Right forelimb (tissue), 1 donor: ENCODE results near the gene KRT83.

Experiments
- DNase-seq: peaks from one replicate; pipeline ENCODE4 v3.0.0-alpha.2; 2018

The KRT83 gene

DNA sequence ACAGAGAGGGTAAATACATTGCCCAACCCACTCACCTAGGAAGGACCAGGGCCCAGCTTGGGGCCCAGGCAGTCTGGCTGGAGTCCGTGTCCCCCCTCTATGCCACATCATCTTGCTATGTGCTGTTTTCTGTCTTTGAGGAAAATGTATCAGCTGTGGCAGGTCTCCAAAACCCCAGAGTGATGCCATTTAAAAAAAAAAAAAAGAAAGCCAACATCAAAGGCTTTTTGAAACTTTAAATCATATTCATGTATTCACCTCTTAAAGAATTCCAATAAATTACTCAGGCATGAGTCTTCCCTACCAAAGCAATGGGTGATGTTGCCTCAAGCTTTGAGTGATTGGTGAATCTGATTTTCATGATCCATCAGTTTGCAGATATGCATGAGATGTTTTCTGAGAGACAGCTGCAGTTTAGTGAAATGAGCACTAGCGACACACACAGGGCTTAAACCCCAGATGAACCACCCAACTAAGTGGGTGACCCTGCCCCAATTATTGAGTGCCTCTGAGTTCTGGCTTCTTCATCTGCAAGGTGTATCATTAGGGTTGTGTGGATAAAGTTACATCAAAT is 35.9 kb downstream of the KRT83 start:
- no peak for DNase-seq

DNA sequence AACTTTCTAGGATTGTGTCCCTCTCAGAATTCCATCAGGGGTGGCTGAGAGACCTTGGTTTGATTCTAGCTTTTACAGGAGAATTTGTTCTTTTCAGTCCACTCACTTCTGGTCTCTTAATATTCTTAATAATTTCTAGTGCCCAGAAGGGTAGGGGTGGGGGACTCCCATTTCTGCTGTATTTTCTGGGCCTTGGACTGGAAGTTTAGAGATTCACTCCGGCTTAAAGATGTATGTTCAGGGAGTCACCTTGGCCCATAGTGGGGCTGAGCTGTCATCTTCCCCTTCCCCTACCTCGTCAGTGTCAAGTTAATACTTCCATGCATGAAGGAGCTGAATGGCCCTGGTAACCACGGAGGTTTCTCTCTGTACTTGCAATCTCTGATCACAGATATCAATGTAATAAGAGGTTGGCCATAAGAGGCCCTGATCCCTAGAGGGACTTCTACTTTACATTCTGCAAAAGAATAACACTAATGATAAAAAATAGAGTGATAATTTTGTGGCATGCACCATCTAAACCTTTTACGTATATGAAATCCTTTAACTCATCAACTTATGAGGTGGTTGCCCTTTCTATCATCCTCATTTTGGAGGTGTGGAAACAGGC is 36.5 kb downstream of the KRT83 start:
- no peak for DNase-seq

- no peak for DNase-seq
Observed at GRCh38 chr12:52280796-52281560, 40.2 kb downstream of the KRT83 start.

DNA sequence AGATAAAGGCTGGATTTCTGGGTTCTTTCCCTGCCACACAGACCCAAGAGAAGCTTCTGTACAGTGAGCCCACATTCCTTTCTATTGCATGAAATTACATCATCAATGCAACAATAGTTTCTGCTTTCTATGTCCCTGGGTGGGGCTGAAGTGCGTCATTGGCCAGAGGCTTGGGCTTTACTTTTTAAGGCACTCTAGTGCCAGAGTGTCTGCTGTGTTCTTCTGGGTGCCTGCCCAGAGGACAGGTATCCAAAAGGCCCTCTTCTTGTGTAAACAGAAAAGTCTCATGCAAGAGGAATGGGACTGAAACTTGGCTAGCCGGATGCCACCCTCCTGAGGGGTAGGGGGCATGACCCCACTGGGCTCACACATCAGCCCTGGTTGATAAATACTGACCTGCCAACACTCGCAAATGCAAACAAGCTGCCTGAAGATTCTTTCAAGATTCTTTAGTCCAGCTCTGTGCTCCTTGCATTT is 40.8 kb downstream of the KRT83 start:
- DNase-seq: no peak

GRCh38 chr12:52279422-52280318 is 41.5 kb downstream of the KRT83 start:
- DNase-seq: no peak

DNA sequence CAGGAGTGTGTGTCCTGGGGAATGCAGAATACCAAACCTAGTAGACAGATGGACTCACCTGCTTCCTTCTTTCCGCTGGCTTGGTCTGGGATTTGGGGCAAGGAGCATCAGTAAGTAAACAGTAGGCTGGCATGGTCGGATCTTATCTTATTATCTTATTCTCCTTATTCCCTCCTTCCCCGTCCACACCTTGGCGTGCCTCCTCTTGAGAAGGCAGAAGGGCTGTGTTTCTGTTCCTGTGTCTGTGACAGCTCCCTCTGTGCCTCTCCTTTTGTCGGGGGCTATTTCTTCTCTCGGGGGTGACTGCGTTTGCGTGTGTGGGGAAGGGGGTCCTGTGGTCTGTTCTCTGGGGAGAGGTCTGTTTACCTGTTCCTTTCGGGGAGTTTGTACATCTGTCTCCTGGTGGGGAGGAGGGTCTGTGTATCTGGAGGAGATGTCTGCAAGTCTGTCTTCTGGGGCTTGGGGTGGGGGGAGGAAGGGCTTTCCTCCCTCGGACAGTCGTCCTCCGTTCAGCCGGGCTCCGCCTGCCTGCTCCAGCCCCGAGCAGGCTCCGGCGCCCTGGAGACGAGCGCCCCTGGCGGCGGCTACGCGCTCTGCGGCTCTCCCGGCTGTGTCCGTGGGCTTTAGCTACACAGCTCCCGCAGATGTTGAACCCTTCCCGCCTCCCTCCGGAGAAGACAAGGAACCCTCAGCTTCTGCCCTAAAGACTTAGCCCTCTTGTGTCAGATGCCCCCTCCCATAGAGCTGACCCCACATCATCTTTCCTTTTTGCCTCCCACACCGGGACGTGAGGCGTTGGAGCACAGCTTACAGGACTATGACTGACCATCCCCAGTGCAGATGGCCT is 42.4 kb downstream of the KRT83 start:
- DNase-seq: peak; percentile 83

GRCh38 chr12:52277486-52278245 is 43.5 kb downstream of the KRT83 start:
- no peak for DNase-seq

DNA sequence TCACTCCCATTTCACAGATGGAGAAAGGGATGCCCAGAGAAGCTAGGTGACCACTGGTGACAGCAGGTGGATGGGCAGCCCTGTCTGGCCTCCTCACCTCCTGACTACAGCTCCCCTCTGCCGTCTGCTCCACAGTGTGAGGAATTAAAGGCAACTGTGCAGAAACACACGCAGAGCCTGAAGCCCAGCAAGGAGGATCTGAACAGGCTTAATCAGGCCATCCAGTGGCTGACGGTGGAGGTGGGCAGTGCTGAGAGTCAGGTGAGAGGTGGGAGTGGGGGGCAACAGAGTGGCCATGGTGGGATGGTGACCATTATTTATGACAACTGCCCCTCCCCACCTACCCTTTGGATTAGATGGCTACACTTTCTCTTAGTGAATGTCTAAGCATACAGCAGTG is 45.5 kb downstream of the KRT83 start:
- no peak for DNase-seq

- no peak for DNase-seq
Observed at GRCh38 chr12:52274521-52275120, 46.6 kb downstream of the KRT83 start, which contains the start of gene KRT86. KRT86 (plus strand) TSS chr12:52274645; CDS start chr12:52301917, 27,272 bp downstream.

- DNase-seq: no peak
Observed at GRCh38 chr12:52271158-52271557, 50.0 kb downstream of the KRT83 start.

DNA sequence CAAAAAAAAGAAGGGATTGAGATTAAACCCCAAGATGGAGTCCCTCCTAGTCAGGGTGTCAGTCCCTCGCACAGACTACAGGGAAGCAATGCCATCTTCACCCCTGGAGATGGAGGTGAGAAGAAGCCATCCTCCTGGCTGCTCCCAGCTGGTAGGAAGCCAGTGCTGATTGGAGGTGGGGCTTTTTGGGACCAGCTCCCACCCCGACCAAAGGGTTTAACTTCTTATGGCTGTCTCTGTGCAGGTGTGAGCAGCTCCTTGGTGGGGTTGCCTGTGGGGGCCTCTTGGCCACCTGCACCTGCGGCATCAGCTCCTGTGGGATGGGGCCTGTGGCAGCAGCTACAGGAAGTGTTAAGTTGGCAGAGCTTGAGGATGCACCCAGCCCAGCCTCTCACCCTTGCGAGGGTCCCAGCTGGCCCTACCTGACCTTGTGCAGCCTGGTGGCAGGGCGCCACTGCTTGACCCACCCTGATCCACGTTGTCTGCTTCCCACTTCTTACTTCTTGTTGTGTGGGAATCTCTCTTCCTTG is 50.6 kb downstream of the KRT83 start:
- DNase-seq: peak; percentile 34

GRCh38 chr12:52268212-52268611 is 53.0 kb downstream of the KRT83 start:
- peak; percentile 11 for DNase-seq

- no peak for DNase-seq
Observed at GRCh38 chr12:52267699-52268098, 53.5 kb downstream of the KRT83 start.

- DNase-seq: peak; percentile 13
Observed at GRCh38 chr12:52267266-52267665, 53.9 kb downstream of the KRT83 start.

DNA sequence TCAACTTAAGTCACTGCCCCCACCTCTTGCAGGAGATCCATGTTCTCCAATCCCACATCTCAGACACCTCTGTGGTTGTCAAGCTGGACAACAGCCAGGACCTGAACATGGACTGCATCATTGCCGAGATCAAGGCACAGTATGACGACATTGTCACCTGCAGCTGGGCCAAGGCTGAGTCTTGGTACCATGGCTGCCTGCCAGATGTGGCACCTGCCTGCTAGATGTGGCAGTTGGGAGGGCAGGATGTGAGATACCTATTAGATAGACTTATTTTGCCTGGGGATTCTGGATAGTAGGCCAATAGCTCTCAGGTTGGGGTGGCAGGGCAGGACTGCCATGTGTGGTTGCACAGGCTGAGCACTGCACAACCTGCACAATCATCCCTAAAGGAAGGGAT is 54.7 kb downstream of the KRT83 start:
- peak; percentile 43 for DNase-seq

DNA sequence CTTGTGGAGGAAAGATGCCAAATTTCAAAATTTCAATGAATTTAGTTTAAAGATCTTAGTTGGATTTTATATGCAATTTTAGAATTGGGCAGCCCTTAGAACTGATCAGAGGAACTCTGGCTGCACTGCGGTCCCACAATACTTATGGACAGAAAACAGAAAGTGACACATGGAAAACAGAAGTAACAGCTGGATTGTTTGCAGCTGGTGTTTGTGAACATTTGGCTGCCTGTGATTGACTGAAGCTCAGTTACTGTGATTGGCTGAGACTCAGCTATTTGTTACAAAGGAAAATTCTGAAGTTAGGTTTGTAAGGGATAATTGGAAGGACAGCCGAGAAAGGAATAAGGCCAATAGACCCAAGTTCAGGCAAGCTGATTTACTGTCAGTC is 56.8 kb downstream of the KRT83 start:
- DNase-seq: peak; percentile 37
